HepG2 (cell line): Measurements from ENCODE around the gene SLC9A8. TPM values are rescaled to one million over a fixed set of nuclear protein-coding genes. Genes with fewer than 3 reads are reported as not detected.

Experiments used
- ATAC-seq: fragments of 200-7000 bp; cut with Tn5 transposase; 3 replicates; pipeline ENCODE4 v1.9.1; 2020; ENCODE audit warnings: mild to moderate bottlenecking, moderate library complexity
- BruUV-seq: library from RNA; stranded (reverse); fragments of 400-500 nt; replicated peaks from 2 replicates; lab custom pipeline; 2021; lab: Mats Ljungman, UMichigan
- CTCF ChIA-PET: fragments of 300-600 bp; formaldehyde crosslinking; extraction: SDS; loops from one replicate; lab custom pipeline; 2021; ENCODE audit warnings: low total read pairs, inconsistent platforms, low intra/inter-chr PET ratio; lab: Yijun Ruan, JAX
- POLR2A ChIA-PET: fragments of 350-600 bp; sonication (Branson Sonifier 250); formaldehyde crosslinking; loops from one replicate; lab custom pipeline; 2020; ENCODE audit warnings: antibody characterized with exemption, inconsistent platforms; lab: Yijun Ruan, JAX
- DNase-seq: peaks from one replicate; pipeline ENCODE4 v3.0.0-alpha.2; 2015; ENCODE audit warnings: low spot score
- FAIRE-seq: peaks from 3 replicates; lab custom pipeline; 2011; peaks lifted over from hg19 to GRCh38; lab: Jason Lieb, UNC
- H2AFZ ChIP-seq: one replicate; pipeline ENCODE4 v1.6.1; 2011; ENCODE audit warnings: low read length, inconsistent platforms
- H3K27ac ChIP-seq: fragments of 300-600 bp; 3 replicates; pipeline ENCODE4 v1.8.0; 2011; ENCODE audit warnings: mixed run types, mild to moderate bottlenecking, mixed read lengths, low read length, inconsistent platforms; ENCODE audit not compliant: insufficient read depth; ENCODE audit errors: extremely low read length
- H3K27me3 ChIP-seq, 2 experiments: fragments of 200-600 bp in 1 of 2; 2 replicates in 1 of 2; 3 replicates in 1 of 2; pipeline versions ENCODE4 v1.6.0 to v1.8.0; 2011; ENCODE audit warnings: low read length in 2 of 2, mild to moderate bottlenecking in 2 of 2, moderate library complexity in 2 of 2, inconsistent platforms in 1 of 2; ENCODE audit not compliant: insufficient read depth in 2 of 2, control insufficient read depth in 1 of 2
- H3K36me3 ChIP-seq, 2 experiments: fragments of 200-600 bp in 1 of 2; replicated peaks in 1 of 2; 2 replicates in 1 of 2; 3 replicates in 1 of 2; pipeline versions ENCODE4 v1.5.1 to v1.8.0; 2011; ENCODE audit warnings: low read length in 2 of 2, inconsistent platforms in 1 of 2; ENCODE audit not compliant: insufficient read depth in 2 of 2, control insufficient read depth in 1 of 2
- H3K4me1 ChIP-seq: 2 replicates; pipeline ENCODE4 v1.5.1; 2012; ENCODE audit warnings: low read length, inconsistent platforms; ENCODE audit not compliant: insufficient read depth
- H3K4me2 ChIP-seq: 2 replicates; pipeline ENCODE4 v1.6.0; 2011; ENCODE audit warnings: low read depth, low read length, inconsistent platforms
- H3K4me3 ChIP-seq, 3 experiments: fragments of 200-600 bp in 1 of 3; sonication (generic), shearing (Covaris generic) in 1 of 3; replicated peaks in 1 of 3; 2 replicates each; pipeline ENCODE4 v1.5.1; 2011 to 2016; ENCODE audit warnings: low read length in 3 of 3, inconsistent platforms in 2 of 3, low read depth in 2 of 3, mild to moderate bottlenecking in 2 of 3, control low read depth in 1 of 3, mixed read lengths in 1 of 3; ENCODE audit not compliant: insufficient read depth in 1 of 3
- H3K79me2 ChIP-seq: one replicate; pipeline ENCODE4 v1.6.1; 2011; ENCODE audit warnings: low read length, inconsistent platforms; ENCODE audit not compliant: insufficient read depth
- H3K9ac ChIP-seq: 2 replicates; pipeline ENCODE4 v1.6.0; 2011; ENCODE audit warnings: mild to moderate bottlenecking, low read depth, low read length, inconsistent platforms; ENCODE audit not compliant: insufficient read depth
- H3K9me3 ChIP-seq: 2 replicates; pipeline ENCODE4 v1.5.1; 2012; ENCODE audit warnings: mild to moderate bottlenecking, low read length
- H4K20me1 ChIP-seq: 2 replicates; pipeline ENCODE4 v1.6.0; 2011; ENCODE audit warnings: inconsistent platforms, mild to moderate bottlenecking, low read length, moderate library complexity; ENCODE audit not compliant: insufficient read depth
- CCDC6 ChIP-seq: sonication (generic); formaldehyde crosslinking; IDR thresholded peaks from 2 replicates; pipeline ENCODE4 v1.8.1; 2022; ENCODE audit warnings: mild to moderate bottlenecking, missing genetic modification reagents, moderate library complexity
- ELF3 ChIP-seq: IDR thresholded peaks from 2 replicates; pipeline ENCODE4 v1.6.1; 2016; ENCODE audit warnings: missing genetic modification reagents, missing compliant biosample characterization
- HNF4G ChIP-seq, 2 experiments: sonication (generic) in 1 of 2; formaldehyde crosslinking in 1 of 2; IDR thresholded peaks; 2 replicates each; pipeline versions ENCODE4 v1.4.0 to v1.6.1; 2011 to 2020; ENCODE audit warnings: borderline replicate concordance in 2 of 2, low read depth in 2 of 2, mild to moderate bottlenecking in 2 of 2, low read length in 1 of 2, missing genetic modification reagents in 1 of 2, moderate library complexity in 1 of 2
- NR2F6 ChIP-seq, 2 experiments: IDR thresholded peaks; 2 replicates each; pipeline ENCODE4 v1.6.1; 2016; ENCODE audit warnings: antibody characterized with exemption in 1 of 2, mild to moderate bottlenecking in 1 of 2
- PPARG ChIP-seq: conservative IDR thresholded peaks from 2 replicates; pipeline ENCODE4 v1.6.1; 2016; ENCODE audit warnings: missing biosample characterization, missing genetic modification reagents
- RBM22 ChIP-seq: fragments of 200-400 bp; formaldehyde crosslinking; optimal IDR thresholded peaks from 2 replicates; pipeline ENCODE3; 2017; ENCODE audit warnings: mild to moderate bottlenecking, low read length, moderate library complexity
- SALL1 ChIP-seq: sonication (generic); formaldehyde crosslinking; IDR thresholded peaks from 2 replicates; pipeline ENCODE4 v1.8.0; 2022; ENCODE audit warnings: mild to moderate bottlenecking, missing genetic modification reagents
- SAP130 ChIP-seq: IDR thresholded peaks from 2 replicates; pipeline ENCODE4 v1.6.1; 2016; ENCODE audit warnings: low read depth
- SP4 ChIP-seq: sonication (generic); formaldehyde crosslinking; IDR thresholded peaks from 2 replicates; pipeline ENCODE4 v1.8.1; 2023; ENCODE audit warnings: mild to moderate bottlenecking, missing genetic modification reagents
- TBX2 ChIP-seq: sonication (generic); formaldehyde crosslinking; IDR thresholded peaks from 2 replicates; pipeline ENCODE4 v1.5.0; 2020; ENCODE audit warnings: missing genetic modification reagents, mild to moderate bottlenecking, borderline replicate concordance
- ZMYM3 ChIP-seq: sonication (generic); formaldehyde crosslinking; IDR thresholded peaks from 2 replicates; pipeline ENCODE4 v1.5.1; 2020; ENCODE audit warnings: mild to moderate bottlenecking, missing genetic modification reagents
- ZNF570 ChIP-seq: sonication (generic); formaldehyde crosslinking; IDR thresholded peaks from 2 replicates; pipeline ENCODE4 v1.4.0; 2020; ENCODE audit warnings: mild to moderate bottlenecking, missing genetic modification reagents, borderline replicate concordance
- ZNF660 ChIP-seq: sonication (generic); formaldehyde crosslinking; IDR thresholded peaks from 2 replicates; pipeline ENCODE4 v1.5.1; 2020; ENCODE audit warnings: mild to moderate bottlenecking, low read depth, missing genetic modification reagents, borderline replicate concordance
- WGBS: methylation state at CpG from one replicate; pipeline ENCODE4 v1.1.6; 2017; ENCODE audit warnings: low lambda C conversion rate; 5-methylcytosine and 5-hydroxymethylcytosine counted together
- in situ Hi-C: cut with HindIII; loops from 2 replicates; pipeline ENCODE4 v1.10.0; 2017; ENCODE audit warnings: low pct_unique_long_range_greater_than_20kb; ENCODE audit not compliant: extremely low pct_ligation_motif_present
- intact Hi-C: fragments of 100-400 bp; cut with micrococcal nuclease; formaldehyde crosslinking; loops from one replicate; pipeline ENCODE4 v1.10.0; 2022; ENCODE audit not compliant: unreplicated experiment
- polyA plus RNA-seq, 8 experiments: library from polyadenylated mRNA; depleted of rRNA in 3 of 8; stranded (reverse) in 7 of 8; unstranded in 1 of 8; fragments of >200 nt; fragmentation: Illumina TruSeq in 4 of 8; extraction: Trizol in 4 of 8; gene quantifications; 2 replicates each; pipeline versions ENCODE4 v1.2.1 to v1.2.3, GENCODE V29; 2011 to 2016; ENCODE audit warnings: low read depth in 4 of 8, missing spikeins in 1 of 8, mixed read lengths in 1 of 8; ENCODE audit not compliant: insufficient read depth in 1 of 8
- total RNA-seq, 5 experiments: library from RNA; depleted of rRNA; stranded (reverse); fragments of >200 nt; fragmentation: Illumina TruSeq; extraction: Trizol; gene quantifications; 2 replicates each; pipeline ENCODE4 v1.2.3, GENCODE V29; 2016; ENCODE audit warnings: low read depth in 1 of 5
- TF ChIP-seq, protein P1 (sequence below): IDR thresholded peaks from 2 replicates; pipeline ENCODE4 v1.6.1; 2016; ENCODE audit warnings: mild to moderate bottlenecking, missing biosample characterization, missing genetic modification reagents
- TF ChIP-seq, protein P2 (sequence below): sonication (generic); formaldehyde crosslinking; IDR thresholded peaks from 2 replicates; pipeline ENCODE4 v1.5.0; 2020; ENCODE audit warnings: mild to moderate bottlenecking, missing genetic modification reagents
- TF ChIP-seq, protein P3 (sequence below): sonication (generic); formaldehyde crosslinking; IDR thresholded peaks from 2 replicates; pipeline ENCODE4 v1.4.0; 2020; ENCODE audit warnings: missing genetic modification reagents
- TF ChIP-seq, protein P4 (sequence below): sonication (generic); IDR thresholded peaks from 2 replicates; pipeline ENCODE4 v1.6.1; 2016; ENCODE audit warnings: low read depth, borderline replicate concordance

Gene SLC9A8
- total and polyA plus RNA-seq, 2 of the 13 experiments (the other 11 are each of a cell fraction or from before 2014, with no cell fraction given) = 4.1 to 7.4 TPM

DNA sequence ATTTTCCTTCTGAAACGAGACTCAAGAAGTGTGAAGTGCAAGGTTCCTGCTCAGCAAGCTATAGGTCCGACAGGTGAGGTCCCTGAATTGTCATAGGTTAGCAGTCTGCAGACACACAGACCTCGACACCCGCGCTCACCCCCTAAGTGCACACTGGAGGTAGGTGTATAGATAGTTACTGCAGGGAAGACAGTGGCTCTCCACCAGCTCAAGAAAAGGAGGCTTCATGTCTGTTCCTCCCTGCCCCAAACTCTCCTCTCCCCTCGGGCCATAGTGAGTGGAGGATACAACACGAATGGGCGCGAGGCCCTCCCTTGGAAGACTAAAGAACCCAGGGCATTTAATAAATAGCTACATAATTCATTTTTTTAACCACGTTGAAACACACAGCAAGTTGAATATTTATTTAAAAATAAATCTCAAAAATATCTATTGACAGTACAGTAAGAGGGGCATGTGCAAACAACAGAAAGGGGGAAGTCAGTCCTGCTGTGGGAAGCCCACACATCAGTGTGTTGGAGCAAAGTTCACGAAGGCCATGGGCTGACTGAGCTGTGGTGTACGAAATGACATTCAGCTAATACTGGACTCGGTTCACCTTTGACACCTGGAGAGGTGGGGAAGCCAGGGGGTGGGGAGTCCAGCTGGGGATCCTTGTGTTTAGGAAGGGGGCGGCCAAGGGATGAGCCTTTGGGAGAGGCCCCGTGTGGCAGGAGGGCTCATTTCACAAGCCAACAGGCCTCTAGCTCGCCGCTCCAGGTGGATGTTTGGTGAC is 92.0 kb downstream of the SLC9A8 start:
- in situ Hi-C loops (no loop called here), intact Hi-C loops (no loop called here)
- Histone ChIP-seq H3K4me3 (no peak overlapping the region), H3K4me2 (peak overlapping the region; percentile 9; the same call in 1 of the 2 replicates), H3K27ac (peak overlapping the region; percentile 48), H3K27me3 (no peaks in the 10 kb centered on the region), H2AFZ (no peak overlapping the region), H4K20me1 (no peaks in the 10 kb centered on the region), H3K9me3 (no peaks in the 10 kb centered on the region), H3K79me2 (peaks cover 6% of the 10 kb centered on the region), H3K9ac (no peak overlapping the region), H3K36me3 (peaks cover 31 to 48% of the 10 kb centered on the region in 2 experiments), H3K4me1 (peaks cover 46% of the 10 kb centered on the region)
- BruUV-seq = no TSS peak
- ChIA-PET POLR2A (interaction anchor here (0.6 to 5.0 kb wide), 5 partner anchors 10 to 247 kb away, joined by 3 to 36 read pairs (median 3); partner anchors contain the start of gene SPATA2), CTCF (no interaction called here)
- WGBS = 72% methylated on average over 17 of the region's 17 CpGs
- DNase-seq (peak; percentile 48), FAIRE-seq (peak; percentile 87), ATAC-seq (peak; percentile 41)
- TF ChIP-seq ZNF570 (CRISPR knock-in tag) = no peak
- TF ChIP-seq, protein P1, sequence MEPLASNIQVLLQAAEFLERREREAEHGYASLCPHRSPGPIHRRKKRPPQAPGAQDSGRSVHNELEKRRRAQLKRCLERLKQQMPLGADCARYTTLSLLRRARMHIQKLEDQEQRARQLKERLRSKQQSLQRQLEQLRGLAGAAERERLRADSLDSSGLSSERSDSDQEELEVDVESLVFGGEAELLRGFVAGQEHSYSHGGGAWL (CRISPR knock-in tag) = no peak
- peak; percentile 16; the same call in 1 of the 2 replicates for TF ChIP-seq TBX2 (CRISPR knock-in tag)
- peak; percentile 42; the same call in 1 of the 2 replicates for TF ChIP-seq PPARG
- peak; percentile 86 for TF ChIP-seq HNF4G (IDR thresholded peaks at IDR 0.05; ENCODE audit: borderline replicate concordance, low read depth, low read length)
- peak; percentile 35; the same call in 1 of the 2 replicates for TF ChIP-seq HNF4G (CRISPR knock-in tag; IDR thresholded peaks at IDR 0.05; ENCODE audit: borderline replicate concordance, low read depth)
- no peak for TF ChIP-seq ZNF660 (CRISPR knock-in tag)
- TF ChIP-seq, protein P2, sequence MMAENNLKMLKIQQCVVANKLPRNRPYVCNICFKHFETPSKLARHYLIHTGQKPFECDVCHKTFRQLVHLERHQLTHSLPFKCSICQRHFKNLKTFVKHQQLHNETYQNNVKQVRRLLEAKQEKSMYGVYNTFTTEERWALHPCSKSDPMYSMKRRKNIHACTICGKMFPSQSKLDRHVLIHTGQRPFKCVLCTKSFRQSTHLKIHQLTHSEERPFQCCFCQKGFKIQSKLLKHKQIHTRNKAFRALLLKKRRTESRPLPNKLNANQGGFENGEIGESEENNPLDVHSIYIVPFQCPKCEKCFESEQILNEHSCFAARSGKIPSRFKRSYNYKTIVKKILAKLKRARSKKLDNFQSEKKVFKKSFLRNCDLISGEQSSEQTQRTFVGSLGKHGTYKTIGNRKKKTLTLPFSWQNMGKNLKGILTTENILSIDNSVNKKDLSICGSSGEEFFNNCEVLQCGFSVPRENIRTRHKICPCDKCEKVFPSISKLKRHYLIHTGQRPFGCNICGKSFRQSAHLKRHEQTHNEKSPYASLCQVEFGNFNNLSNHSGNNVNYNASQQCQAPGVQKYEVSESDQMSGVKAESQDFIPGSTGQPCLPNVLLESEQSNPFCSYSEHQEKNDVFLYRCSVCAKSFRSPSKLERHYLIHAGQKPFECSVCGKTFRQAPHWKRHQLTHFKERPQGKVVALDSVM (CRISPR knock-in tag) = peak; percentile 25; the same call in 1 of the 2 replicates
- TF ChIP-seq, protein P3, sequence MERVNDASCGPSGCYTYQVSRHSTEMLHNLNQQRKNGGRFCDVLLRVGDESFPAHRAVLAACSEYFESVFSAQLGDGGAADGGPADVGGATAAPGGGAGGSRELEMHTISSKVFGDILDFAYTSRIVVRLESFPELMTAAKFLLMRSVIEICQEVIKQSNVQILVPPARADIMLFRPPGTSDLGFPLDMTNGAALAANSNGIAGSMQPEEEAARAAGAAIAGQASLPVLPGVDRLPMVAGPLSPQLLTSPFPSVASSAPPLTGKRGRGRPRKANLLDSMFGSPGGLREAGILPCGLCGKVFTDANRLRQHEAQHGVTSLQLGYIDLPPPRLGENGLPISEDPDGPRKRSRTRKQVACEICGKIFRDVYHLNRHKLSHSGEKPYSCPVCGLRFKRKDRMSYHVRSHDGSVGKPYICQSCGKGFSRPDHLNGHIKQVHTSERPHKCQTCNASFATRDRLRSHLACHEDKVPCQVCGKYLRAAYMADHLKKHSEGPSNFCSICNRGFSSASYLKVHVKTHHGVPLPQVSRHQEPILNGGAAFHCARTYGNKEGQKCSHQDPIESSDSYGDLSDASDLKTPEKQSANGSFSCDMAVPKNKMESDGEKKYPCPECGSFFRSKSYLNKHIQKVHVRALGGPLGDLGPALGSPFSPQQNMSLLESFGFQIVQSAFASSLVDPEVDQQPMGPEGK (CRISPR knock-in tag) = peak; percentile 71; the same call in 1 of the 2 replicates
- peak; percentile 64 for TF ChIP-seq NR2F6 (IDR thresholded peaks at IDR 0.05)
- TF ChIP-seq NR2F6 (CRISPR knock-in tag; IDR thresholded peaks at IDR 0.05) = peak; percentile 83; the same call in 1 of the 2 replicates
- TF ChIP-seq ZMYM3 (CRISPR knock-in tag) = 0 out of 2 replicates have a peak, but pooled peaks have one; percentile 49
- TF ChIP-seq, protein P4, sequence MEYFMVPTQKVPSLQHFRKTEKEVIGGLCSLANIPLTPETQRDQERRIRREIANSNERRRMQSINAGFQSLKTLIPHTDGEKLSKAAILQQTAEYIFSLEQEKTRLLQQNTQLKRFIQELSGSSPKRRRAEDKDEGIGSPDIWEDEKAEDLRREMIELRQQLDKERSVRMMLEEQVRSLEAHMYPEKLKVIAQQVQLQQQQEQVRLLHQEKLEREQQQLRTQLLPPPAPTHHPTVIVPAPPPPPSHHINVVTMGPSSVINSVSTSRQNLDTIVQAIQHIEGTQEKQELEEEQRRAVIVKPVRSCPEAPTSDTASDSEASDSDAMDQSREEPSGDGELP = 0 out of 2 replicates have a peak, but pooled peaks have one; percentile 16
- peak; percentile 36 for TF ChIP-seq RBM22
- TF ChIP-seq SALL1 (CRISPR knock-in tag) = peak; percentile 95
- TF ChIP-seq SP4 (CRISPR knock-in tag) = 0 out of 2 replicates have a peak, but pooled peaks have one; percentile 52
- peak; percentile 56 for TF ChIP-seq SAP130 (CRISPR knock-in tag)
- TF ChIP-seq CCDC6 (CRISPR knock-in tag) = 0 out of 2 replicates have a peak, but pooled peaks have one; percentile 43
- TF ChIP-seq ELF3 = 0 out of 2 replicates have a peak, but pooled peaks have one; percentile 24
